HG03558 (cell line): ENCODE data around the gene ITSN2.
"Not testable (repeated sequence)": the region's sequence is repeated elsewhere in the genome, so short reads cannot be mapped to it uniquely, and the experiment has no call there.

Experiments
- ATAC-seq: cut with Tn5 transposase; IDR thresholded peaks from one replicate; pipeline ENCODE4 v1.9.1; 2021; ENCODE audit warnings: moderate number of reproducible peaks; ENCODE audit not compliant: unreplicated experiment; ENCODE audit errors: extremely low read depth

ITSN2 gene

DNA sequence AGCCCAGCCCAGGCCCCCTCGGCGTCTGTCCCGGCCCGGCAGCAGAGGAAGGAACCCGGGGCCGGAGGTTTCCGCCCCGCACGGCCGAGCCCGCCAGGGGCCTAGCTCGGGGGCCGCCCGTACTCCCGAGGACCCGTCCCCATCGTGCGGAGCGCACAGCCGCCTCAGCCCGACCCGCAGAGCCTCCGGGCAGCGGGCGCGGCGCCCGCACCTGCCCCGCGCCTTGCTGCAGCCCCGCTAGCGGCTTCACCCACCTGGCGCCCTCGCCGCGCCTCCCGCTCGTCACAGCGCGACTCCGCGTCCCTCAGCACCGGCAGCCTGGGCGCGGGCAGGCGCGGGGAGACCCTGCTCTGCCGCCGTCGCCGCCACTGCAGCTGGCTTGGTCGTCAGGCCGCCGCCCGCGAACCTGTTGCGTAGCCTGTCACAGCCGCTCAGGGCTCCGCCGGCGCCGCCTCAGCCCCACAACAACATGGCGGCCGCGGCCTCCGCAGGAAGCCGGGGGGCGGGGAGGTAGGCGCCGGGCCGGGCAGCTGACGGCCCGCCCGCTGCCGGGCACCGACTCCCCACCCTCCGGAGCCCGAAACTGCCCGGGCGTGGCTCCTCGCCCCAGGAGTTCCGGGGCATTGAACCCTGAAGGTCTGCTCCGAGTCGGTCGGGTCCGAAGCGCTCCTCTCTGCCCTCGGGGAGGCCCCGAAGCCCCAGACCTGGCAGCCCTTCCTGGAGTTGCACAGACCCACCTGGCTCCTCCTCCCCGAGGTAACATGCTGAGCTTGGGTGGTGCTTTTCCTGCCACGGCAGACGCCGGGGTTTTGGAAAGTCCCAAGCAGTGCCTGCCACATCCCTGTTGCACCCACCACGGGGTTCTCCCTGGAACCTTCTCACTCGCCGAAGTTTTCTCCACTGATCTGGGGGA, at the start of gene ITSN2:
ITSN2 (minus strand) TSS at position 487 of the 913 bp plus-strand sequence. CDS start 32,454 bp downstream, outside the sequence.
- ATAC-seq, result peak; percentile 47

DNA sequence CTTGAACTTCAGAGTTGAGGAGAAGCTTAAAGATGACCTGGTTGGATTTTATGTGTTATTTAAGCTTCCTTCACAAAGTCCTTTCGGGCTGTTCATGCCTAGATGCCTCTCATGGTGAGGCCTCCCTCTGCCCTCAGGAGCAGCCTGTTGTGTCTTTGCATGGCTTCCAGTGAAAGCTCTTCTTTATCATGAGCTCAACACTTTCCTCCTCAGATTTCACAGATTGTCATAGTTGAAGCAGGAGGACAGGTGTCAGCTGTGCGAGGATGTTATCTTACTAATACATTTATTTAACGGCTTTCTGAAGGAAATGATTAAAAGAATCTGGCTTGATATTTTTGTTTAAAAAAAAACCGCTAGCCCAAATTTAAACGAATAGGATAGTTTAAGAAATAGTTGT, 48.8 kb upstream of the ITSN2 start:
- no peak for ATAC-seq

DNA sequence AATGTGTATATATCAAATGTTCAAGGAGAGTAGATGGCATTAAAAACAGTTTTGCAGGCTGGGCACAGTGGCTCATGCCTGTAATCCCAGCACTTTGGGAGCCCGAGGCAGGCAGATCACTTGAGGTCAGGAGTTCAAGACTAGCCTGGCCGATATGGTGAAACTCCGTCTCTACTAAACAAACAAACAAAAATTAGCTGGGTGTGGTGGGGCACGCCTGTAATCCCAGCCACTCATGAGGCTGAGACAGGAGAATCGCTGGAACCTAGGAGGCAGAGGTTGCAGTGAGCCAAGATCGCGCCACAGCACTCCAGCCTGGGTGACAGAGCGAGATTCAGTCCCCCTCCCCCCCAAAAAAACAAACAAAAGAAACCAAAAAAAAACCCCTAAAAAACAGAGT, 48.4 kb upstream of the ITSN2 start:
- not testable (repeated sequence) for ATAC-seq

DNA sequence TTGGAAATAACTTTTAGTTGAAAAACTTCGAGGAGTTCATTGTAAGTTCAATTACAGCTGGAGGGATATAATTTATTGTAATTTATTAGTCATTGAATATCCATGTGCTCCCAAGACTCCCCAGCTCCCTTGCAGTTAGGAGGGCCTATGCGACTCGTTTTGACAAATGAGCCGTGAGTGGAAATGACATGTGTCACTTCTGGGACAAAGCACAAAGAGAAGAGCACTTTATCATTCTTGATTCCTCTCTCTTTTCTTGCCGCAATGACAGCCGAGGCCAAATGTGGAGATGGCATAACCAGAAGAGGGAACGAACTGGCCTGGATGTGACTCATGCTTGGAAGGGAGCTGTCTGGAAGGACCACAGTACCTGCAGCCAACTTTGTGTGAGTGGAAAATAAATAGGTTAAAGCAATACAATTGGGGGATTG, 44.2 kb upstream of the ITSN2 start:
- ATAC-seq, result no peak

DNA sequence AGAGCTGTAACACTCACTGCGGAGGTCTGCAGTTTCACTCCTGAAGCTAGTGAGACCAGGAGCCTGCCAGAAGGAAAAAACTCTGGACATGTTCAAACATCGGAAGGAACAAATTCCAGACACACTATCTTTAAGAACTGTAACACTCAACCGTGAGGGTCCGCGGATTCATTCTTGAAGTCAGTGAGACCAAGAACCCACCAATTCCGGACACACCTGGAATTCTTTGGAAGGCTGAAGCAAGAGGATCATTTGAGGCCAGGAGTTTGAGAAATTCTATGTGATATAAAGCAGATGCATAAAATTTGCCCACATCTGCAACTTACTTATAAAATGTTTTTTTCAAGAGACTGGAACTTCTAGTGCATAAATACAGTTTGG, 43.5 kb upstream of the ITSN2 start:
- ATAC-seq, result no peak

DNA sequence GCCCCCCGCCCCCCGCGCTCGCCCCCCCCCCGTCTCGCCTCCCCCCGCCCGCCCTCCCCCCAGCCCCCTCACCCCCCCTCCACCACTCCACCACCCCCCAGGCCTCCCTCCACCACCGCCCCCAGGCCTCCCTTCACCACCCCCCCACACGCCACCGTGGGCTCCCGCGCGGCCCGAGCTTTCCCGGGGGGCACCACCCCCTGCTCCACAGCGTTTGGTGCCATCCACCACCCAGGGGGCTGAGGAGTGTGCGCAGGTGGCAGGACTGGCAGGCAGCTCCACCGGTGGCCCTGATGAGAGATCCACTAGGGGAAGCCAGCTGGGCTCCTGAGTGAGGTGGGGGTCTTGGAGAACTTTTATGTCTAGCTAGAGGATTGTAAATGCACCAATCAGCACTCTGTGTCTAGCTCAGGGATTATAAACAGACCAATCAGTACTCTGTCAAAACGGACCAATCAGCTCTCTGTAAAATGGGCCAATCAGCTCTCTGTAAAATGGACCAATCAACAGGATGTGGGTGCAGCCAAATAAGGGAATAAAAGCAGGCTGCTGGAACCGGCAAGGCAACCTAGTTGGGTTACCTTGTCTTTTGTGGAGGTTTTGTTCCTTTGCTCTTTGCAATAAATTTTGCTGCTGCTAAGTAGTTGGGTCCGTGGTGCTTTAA, 43.0 kb upstream of the ITSN2 start:
- no peak for ATAC-seq

DNA sequence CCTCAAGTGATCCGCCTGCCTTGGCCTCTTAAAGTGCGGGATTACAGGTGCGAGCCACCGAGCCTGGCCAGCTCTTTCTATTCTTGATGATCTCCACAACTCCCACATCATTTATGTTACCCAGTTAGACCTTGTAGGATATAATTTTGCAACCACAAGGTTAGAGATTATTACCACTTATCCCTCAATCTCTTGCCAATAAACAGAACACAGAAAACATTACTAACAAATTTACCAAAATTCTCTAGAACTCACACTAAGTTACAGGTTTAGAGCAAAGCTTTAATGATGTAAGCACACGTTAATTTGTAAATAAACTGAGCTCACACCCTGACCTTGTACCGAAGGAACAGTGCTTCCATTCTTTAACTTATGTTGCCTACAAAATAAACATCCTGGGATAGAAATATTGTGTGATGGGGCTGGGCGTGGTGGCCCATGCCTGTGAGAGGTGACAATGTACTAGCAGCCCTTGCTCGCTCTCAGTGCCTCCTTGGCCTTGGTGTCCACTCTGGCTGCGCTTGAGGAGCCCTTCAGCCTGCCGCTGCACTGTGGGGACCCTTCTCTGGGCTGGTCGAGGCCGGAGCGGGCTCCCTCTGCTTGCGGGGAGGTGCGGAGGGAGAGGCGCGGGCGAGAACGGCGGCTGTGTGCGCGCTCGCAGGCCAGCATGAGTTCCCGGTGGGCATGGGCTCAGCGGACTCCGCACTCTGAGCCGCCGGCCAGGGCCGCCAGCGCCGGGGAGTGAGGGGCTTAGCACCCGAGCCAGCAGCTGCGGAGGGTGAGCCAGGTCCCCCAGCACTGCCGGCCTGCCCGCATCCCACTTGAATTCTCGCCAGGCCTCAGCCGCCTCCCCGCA, 42.1 kb upstream of the ITSN2 start:
- no peak for ATAC-seq

DNA sequence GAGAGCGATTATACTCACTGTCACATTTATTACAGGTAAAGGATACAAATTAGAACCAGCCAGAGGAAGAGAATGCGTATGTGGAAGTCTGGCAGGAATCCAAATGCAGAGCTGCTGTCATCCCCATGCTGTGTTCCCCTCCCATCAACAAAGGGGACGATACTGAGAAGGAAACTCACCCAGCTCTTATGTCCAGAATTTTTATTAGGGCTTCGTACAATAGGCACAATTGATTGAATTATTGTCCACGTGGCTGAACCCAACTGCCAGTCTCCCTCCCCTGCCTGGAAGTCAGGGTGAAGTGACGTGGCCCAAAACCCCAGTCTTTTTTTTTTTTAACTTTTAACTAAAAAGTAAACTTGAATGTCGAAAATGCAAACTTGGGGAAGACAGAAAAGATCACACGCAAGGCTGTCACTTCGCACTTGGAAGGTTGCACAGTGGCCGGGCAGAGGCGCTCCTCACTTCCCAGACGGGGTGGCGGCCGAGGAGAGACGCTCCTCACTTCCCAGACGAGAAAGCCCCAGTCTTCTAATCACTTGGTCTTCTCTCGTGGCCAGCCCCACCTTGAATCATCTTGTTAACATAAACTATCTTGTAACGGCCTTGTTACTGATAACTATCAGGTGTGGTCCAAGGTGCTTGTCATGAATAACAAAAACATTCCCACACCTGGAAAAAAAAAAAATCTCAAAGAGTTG, 40.0 kb upstream of the ITSN2 start:
- no peak for ATAC-seq

DNA sequence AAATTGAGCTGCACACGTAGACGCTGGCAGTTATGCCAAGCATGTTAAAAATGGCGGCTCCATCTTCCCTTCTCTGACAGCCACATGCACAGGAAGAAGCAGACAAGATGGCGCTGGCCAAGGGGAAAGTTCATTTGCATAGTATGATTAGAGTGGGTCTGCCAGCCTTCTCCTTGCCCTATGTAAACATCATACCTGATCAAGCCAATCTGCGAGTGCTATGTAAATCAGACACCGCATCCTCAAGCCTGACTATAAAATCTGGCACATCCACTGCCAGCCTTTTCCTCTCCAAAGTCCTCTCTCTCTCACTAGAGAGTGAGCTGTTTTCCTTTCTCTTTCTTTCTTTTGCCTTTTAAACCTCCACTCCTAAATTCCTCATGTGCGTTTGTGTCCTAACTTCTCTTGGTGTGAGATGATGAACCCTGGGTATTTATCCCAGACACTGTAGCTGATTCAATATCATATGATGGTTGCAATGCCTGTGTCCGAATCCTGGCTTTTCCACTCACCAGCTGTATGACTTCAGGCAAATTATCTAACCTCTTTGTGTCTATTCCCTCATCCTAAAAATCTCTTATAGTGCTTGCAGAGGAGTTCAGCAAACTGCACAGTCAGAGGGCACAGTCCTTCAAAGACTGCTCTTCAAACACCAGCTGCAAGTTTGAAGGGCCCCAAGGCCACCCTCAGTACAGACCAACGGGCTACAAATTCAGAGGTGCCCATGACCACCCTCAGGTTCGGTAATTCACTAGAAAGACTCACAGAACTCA, 39.3 kb upstream of the ITSN2 start:
- no peak for ATAC-seq

DNA sequence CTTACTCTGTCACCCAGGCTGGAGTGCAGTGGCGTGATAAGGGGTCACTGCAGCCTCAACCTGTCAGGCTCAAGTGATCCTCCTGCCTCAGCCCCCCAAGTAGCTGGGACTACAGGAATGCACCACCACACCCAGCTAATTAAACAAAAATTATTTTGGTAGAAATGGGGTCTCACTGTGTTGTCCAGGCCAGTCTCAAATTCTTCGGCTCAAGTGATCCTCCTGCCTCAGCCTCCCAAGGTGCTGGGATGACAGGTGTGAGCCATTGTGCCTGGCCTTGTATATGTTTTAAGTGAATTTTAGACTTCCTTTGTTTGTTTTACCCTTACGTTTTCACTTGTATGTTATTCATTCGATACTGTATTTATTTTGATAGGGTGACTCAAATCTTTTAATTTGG, 34.7 kb upstream of the ITSN2 start:
- ATAC-seq, result no peak

DNA sequence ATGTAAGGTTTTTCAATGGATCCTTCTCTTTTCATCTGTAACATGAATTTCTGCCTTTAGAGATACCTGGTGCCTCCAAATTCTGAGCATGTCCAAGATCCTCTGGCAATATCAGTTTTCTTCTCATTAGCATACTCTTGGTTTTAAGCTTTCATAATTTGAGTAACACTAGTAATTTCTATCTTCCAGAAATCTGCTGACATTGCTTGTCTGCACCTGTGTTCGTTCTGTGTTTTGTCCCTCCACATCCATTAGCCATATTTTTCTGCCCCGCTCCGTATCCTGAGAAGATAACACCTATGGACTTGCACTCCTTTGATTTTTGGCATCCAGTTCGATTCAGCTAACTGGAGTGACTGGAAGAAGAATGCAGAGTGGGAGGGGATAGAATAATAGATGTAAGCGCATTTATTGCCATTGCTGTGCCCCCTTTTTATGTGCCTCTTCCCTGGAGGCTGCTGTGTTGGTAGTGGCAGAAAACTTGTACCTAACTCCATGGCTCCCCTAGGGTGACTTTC, 32.3 kb upstream of the ITSN2 start:
- ATAC-seq, result no peak

DNA sequence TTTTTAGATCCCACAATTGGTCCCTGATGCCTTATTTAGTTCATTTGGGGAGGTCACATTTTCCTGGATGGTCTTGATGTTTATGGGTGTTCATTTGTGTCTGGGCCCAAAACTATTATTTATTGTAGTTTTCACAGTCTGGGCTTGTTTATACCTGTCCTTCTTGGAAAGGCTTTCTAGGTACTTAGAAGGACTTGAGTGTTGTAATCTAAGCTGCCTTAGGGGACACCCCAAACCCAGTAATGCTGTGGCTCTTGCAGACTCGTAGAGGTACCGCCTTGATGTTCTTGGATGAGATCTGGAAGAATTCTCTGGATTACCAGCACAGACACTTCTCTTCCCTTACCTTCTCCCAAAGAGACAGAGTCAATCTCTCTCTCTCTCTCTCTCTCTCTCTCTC, 25.0 kb upstream of the ITSN2 start:
- no peak for ATAC-seq

DNA sequence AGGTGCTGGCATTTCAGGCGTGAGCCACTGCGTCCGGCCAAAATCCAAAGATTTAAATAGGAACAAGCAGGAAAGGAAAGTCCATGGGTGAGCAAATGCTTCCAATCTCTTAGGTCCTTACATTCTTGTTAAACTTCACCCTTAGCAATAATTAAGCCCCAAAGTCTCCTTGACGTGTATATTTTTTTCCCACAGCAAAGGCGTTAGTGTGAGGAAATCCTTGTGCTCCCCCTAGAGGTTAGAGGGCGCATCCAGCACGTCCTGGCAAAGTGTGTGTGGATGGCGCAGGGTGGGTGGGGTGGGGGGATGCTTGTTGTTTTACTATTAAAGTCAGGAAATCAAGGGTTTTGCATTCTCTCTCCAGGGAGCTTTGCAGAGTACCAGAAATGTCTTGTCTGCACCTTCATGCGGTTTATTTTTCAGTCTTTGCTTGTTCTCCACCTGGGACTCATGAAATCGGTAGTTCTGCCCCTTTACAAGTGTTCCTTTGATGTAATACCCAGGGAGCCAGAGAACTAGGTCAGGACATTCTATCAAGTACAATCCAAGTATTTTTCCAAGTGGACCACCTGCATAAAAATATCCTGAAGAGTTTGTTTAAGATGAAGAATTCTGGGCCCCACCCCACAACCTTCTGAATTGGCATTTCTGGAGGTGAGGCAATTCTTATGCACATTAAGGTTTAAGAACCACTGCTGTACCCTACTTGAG, 22.2 kb upstream of the ITSN2 start:
- ATAC-seq, result no peak

DNA sequence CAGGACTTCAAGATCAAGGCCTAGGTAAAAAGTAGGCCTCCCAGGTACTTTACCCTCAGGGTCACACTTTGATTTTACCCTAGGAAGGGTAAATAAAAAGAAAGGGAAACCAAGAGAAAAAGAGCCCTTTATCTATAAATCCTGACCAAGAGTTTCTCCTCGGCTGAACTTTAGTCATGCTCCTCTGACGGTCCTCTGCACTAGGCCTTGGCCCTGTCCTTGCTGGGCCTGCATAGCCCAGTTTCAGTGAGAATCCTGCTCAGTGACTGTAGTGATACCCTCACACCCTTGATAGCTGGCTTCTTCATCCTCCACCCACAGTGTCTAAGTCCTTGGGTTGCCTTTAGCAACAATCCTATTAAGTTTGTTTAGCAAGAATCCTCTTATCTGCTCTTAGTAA, 20.5 kb upstream of the ITSN2 start:
- no peak for ATAC-seq

DNA sequence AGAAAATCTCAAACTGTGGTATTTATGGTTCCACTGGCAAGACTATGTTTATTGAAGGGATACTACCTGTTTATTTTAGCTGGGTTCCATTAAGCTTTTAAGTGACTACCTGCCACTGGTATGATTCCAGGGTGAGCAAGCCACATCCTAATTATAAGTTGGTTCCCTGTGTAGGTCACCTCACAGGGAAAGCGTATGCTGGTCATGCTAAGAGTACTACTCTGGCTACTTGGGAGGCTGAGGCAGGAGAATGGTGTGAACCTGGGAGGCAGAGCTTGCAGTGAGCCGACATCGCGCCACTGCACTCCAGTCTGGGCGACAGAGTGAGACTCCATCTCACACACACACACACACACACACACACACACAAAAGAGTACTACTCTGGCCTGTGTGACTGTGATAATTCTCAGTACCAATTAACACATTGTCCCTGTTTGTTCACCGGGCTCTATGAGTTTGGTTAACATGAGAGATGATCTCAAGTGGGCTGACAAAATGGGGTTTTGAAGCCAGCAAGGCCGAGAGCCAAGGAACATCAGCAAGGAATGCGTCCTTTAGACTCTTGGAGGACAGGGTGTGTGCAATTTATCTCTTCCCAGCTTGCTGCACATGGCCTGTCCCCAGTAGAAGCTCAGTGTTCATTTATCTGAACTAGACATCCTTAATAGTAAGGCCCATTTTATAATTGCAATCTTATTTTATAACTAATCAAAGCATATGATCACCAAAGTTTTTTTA, 15.2 kb upstream of the ITSN2 start:
- ATAC-seq, result no peak

DNA sequence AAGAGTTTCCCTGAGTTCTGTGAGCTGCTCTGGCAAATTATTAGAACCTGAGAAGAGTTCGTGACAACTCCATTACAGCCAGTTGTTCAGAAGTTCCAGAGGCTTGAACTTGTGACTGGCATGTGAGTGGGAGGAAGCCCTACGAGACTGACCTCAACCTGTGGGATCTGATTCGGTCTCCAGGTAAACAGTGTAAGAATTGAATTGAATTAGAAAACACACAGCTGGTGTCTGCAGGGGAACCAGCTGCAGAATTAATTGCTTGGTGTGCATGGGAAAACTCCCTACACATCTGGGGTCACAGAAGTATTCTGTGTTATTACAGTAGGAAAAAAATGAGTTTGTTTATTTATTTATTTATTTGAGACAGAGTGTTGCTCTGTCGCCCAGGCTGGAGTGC, 14.0 kb upstream of the ITSN2 start:
- no peak for ATAC-seq

DNA sequence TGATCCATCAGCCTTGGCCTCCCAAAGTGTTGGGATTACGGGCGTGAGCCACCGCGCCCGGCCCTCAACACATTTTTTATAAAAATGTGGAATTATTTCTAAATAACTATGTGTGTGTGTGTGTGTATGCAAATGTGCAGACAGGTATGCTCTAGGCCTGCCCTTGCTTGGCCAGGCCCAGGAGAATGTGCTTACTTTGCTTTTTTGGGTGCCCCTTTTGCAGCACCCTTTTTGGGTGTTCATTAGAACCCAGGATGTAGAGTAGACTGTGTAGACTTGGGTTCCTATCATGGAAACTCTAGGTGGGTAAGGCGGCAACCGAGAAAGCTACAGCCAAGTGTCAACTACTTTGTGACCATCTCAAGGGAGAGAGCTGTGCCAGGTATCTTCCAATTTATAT, 11.7 kb upstream of the ITSN2 start:
- no peak for ATAC-seq

DNA sequence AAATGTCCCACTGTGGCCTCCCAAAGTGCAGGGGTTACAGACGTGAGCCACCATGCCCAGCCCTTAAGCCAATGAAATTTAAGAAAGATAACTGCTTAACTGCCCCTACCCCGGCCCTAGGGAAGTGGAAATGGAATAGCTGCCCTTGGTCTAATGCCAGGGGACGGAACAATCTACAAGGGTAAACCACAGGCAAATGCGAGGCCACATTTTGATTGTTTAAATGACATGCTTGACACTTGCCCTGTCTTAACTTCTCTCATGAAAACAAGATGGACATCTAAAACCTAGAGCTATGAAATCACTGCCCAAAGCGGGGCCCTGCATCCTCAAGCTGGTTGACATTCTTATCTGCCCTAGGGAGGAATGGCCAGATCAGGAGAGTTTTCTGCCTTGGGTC, 5.5 kb upstream of the ITSN2 start:
- no peak for ATAC-seq
